Sigmoid colon (tissue), 7 donors: ENCODE data around the gene TFIP11. TPM values are rescaled to one million over a fixed set of nuclear protein-coding genes. Genes with fewer than 3 reads are reported as not detected.

Source experiments
- DNase-seq: peaks from one replicate; pipeline ENCODE4 v3.0.0-alpha.2; 2019
- H3K27ac ChIP-seq, 4 donors: fragments of 200-600 bp; sonication (generic); one replicate each; pipeline ENCODE4 v1.5.1; 2016 to 2019; ENCODE audit warnings: mild to moderate bottlenecking in 1 of 4
- H3K27me3 ChIP-seq, 3 donors: fragments of 200-600 bp; sonication (generic); one replicate each; pipeline ENCODE4 v1.5.1; 2019; ENCODE audit warnings: mild to moderate bottlenecking in 1 of 3
- H3K36me3 ChIP-seq, 4 donors: fragments of 200-600 bp; sonication (generic); one replicate each; pipeline ENCODE4 v1.5.1; 2016 to 2019
- H3K4me1 ChIP-seq, 4 donors: fragments of 200-600 bp; sonication (generic); one replicate each; pipeline ENCODE4 v1.5.1; 2017 to 2019
- H3K4me3 ChIP-seq, 4 donors: fragments of 200-600 bp; sonication (generic); one replicate each; pipeline ENCODE4 v1.5.1; 2017 to 2019; ENCODE audit warnings: mild to moderate bottlenecking in 2 of 4, moderate library complexity in 1 of 4
- H3K9me3 ChIP-seq, 4 donors: fragments of 200-600 bp in 3 of 4; sonication (generic) in 3 of 4; one replicate each; pipeline versions ENCODE4 v1.5.1 to v1.6.1; 2013 to 2019
- EP300 ChIP-seq, 4 donors: sonication (generic); formaldehyde crosslinking; IDR thresholded peaks; one replicate each; pipeline ENCODE4 v1.6.1; 2017; ENCODE audit warnings: antibody characterized with exemption in 4 of 4
- POLR2A ChIP-seq, 2 donors: fragments of 450-650 bp; IDR thresholded peaks; one replicate each; pipeline ENCODE4 v1.6.1; 2016; ENCODE audit warnings: antibody characterized with exemption in 2 of 2, mild to moderate bottlenecking in 2 of 2, moderate library complexity in 2 of 2
- POLR2AphosphoS5 ChIP-seq, 4 donors: sonication (generic); formaldehyde crosslinking; IDR thresholded peaks; one replicate each; pipeline ENCODE4 v1.6.1; 2017; ENCODE audit warnings: antibody characterized with exemption in 4 of 4
- WGBS, 2 donors: extraction: QIAGEN DNeasy Blood & Tissue Kit; methylation state at CpG; one replicate each; pipeline ENCODE4 v1.1.7; 2013; 5-methylcytosine and 5-hydroxymethylcytosine counted together
- intact Hi-C: fragments of 100-400 bp; cut with DNase I; formaldehyde crosslinking; loops from one replicate; pipeline ENCODE4 v1.15.1; 2023
- polyA plus RNA-seq, 3 donors: library from polyadenylated mRNA; stranded (reverse); fragments of 200-250 nt; gene quantifications; one replicate each; pipeline ENCODE4 v1.2.3, GENCODE V29; 2013
- total RNA-seq, 4 donors: library from RNA; depleted of rRNA; stranded (reverse); fragments of >200 nt; gene quantifications; one replicate each; pipeline ENCODE4 v1.1.0, GENCODE V29; 2016
- TF ChIP-seq, protein P1 (sequence below), 4 experiments: fragments of 450-650 bp in 3 of 4; fragments of 200-600 bp in 1 of 4; IDR thresholded peaks; one replicate each; pipeline ENCODE4 v1.5.1; 2016 to 2019; ENCODE audit warnings: antibody characterized with exemption in 4 of 4, mild to moderate bottlenecking in 3 of 4, moderate library complexity in 2 of 4
- donor health status: healthy with polysubstance abuse.
- donor health status: Bipolar disorder and iron deficiency.
- donor health status: healthy.

Gene TFIP11
- total RNA-seq (10 to 100 TPM; 14.0 to 19.1 (median 15.8) TPM), polyA plus RNA-seq (10 to 100 TPM in 2 of 3 donors, 1 to 10 TPM in 1; 8.4 to 18.2 (median 10.2) TPM)

DNA sequence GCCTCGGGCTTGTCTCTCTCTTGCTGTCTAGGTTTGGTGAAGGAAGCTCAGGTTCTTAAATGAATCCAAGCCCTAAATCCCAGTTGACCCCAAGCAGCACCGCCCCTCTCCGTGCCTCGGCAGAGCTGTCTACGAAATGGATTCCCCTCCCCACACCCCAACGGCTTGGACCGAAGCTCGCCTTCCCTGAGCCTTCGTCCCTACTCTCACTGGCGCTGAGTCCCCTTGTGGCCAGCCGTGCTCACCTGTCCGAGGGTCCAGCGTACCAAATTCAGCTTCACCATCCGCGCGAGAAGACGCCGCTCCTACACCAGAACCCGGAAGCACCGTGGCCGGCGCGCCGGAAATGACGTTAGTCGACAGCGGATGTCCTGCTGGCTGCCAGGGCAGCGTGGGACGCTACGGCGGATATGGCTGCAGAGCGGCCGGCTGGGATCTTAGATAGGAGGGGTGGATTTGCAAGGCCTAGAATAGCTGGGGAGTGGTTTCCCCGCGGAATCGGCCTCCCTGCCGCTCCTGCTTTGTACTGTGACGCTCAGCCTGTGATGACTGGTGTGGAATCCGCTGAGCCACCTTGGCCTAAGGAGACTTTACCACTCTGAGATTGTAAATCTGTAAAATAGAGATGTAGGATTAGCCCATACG is at the start of gene TFIP11:
Gene TFIP11 (minus strand): TSS at position 325 of the 645 bp plus-strand sequence. CDS start 2,201 bp downstream, outside the sequence.
- peak; percentile 87 to 96 (median 93) for TF ChIP-seq POLR2AphosphoS5 (IDR thresholded peaks at IDR 0.05)
- TF ChIP-seq POLR2A (IDR thresholded peaks at IDR 0.05), result peak; percentile 46 to 51
- no peak for TF ChIP-seq EP300 (IDR thresholded peaks at IDR 0.05)
- H3K36me3 ChIP-seq, result peaks cover 0 to 30% (median 17%) of the 10 kb centered on the region in 4 donors
- H3K4me3 ChIP-seq, result peak within 1 kb of the TSS; percentile 71 to 87 (median 82)
- no peaks in the 10 kb centered on the region for H3K9me3 ChIP-seq
- DNase-seq, result peak; percentile 96
- WGBS, 2 donors, result 1% methylated on average over 40 of the region's 40 CpGs
- no peaks in the 10 kb centered on the region for H3K27me3 ChIP-seq
- intact Hi-C loops, result loop anchor here (2.0 kb wide), 1 partner anchor 79 kb away; the partner anchor contains the start of gene TPST2
- H3K4me1 ChIP-seq, result peaks cover 0 to 26% (median 24%) of the 10 kb centered on the region in 4 donors
- H3K27ac ChIP-seq, result peak within 1 kb of the TSS; percentile 78 to 83 (median 80)

DNA sequence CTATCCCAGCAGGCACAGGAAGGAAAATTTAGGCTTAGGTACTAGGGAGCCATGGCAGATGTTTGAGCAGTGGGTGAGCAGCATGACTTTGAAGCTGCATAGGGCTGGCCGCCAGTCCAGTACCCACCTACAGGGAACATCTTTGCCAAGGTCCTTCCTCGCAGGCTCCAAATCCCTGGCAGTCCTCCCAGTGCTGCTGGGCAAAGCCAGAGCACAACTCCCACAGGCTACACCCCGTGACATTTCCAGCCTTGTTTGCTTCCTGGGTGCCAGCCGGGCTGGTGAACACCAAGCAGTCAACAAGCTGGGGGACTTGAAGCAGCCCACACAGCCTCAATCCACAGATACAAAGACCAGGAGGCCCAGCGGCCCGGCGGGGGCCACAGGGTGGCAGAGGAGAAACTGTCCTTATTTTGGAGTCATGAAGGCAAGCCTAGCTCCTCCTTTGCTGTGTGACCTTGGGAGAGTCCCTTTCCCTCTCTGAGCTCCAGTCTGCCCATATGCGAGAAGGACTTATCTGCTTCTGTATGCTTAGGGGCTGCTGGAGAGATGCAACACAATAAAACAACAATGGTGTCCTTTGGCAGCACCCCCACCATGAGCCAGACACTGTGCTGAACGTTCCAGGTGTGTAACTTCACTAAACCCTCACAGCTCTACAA is 49.6 kb upstream of the TFIP11 start:
- WGBS, 2 donors, result 84 to 86% methylated on average over 9 of the region's 9 CpGs
- Histone ChIP-seq H3K27ac (no peak overlapping the region), H3K9me3 (no peaks in the 10 kb centered on the region), H3K27me3 (no peaks in the 10 kb centered on the region), H3K36me3 (no peaks in the 10 kb centered on the region), H3K4me1 (no peaks in the 10 kb centered on the region), H3K4me3 (no peak overlapping the region)
- DNase-seq, result no peak
- intact Hi-C loops, result no loop called here
- TF ChIP-seq, protein P1, sequence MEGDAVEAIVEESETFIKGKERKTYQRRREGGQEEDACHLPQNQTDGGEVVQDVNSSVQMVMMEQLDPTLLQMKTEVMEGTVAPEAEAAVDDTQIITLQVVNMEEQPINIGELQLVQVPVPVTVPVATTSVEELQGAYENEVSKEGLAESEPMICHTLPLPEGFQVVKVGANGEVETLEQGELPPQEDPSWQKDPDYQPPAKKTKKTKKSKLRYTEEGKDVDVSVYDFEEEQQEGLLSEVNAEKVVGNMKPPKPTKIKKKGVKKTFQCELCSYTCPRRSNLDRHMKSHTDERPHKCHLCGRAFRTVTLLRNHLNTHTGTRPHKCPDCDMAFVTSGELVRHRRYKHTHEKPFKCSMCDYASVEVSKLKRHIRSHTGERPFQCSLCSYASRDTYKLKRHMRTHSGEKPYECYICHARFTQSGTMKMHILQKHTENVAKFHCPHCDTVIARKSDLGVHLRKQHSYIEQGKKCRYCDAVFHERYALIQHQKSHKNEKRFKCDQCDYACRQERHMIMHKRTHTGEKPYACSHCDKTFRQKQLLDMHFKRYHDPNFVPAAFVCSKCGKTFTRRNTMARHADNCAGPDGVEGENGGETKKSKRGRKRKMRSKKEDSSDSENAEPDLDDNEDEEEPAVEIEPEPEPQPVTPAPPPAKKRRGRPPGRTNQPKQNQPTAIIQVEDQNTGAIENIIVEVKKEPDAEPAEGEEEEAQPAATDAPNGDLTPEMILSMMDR (IDR thresholded peaks at IDR 0.05), result no peak
- TF ChIP-seq POLR2A (IDR thresholded peaks at IDR 0.05) (no peak), EP300 (IDR thresholded peaks at IDR 0.05) (no peak), POLR2AphosphoS5 (IDR thresholded peaks at IDR 0.05) (no peak)

DNA sequence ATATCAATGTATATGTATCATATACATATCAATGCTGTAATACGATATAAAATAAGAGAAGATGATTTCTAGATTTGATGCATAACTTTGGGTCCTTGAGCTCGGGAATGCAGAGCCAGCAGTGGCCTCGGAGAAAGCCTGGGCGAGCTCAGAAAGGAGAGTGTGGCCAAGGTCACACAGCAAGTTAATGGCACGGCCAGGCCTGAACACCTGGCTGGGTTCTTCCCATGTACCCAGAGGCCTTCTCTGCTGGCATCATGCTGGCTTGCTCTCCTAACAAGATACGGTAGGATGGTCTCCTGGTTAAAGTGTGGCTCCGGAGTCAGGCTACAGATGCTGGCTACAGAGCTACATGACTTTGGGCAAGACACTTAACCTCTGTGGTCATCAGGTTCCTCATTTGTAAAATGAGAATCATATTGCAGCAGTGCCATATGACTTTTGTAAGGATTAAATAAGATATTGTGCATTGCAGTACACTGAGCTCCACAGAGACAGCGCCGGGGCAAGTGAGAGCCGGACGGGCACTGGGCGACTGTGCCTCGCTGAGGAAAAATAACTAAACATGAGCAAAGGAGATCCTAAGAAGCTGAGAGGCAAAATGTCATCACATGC is 47.8 kb upstream of the TFIP11 start:
- WGBS, 2 donors, result 94 to 95% methylated on average over 13 of the region's 13 CpGs
- Histone ChIP-seq H3K27me3 (no peaks in the 10 kb centered on the region), H3K4me3 (no peak overlapping the region), H3K9me3 (no peaks in the 10 kb centered on the region), H3K4me1 (no peaks in the 10 kb centered on the region), H3K27ac (no peak overlapping the region), H3K36me3 (no peaks in the 10 kb centered on the region)
- intact Hi-C loops, result no loop called here
- no peak for DNase-seq
- TF ChIP-seq, protein P1 (IDR thresholded peaks at IDR 0.05), result no peak
- TF ChIP-seq EP300 (IDR thresholded peaks at IDR 0.05) (no peak), POLR2AphosphoS5 (IDR thresholded peaks at IDR 0.05) (no peak), POLR2A (IDR thresholded peaks at IDR 0.05) (no peak)

DNA sequence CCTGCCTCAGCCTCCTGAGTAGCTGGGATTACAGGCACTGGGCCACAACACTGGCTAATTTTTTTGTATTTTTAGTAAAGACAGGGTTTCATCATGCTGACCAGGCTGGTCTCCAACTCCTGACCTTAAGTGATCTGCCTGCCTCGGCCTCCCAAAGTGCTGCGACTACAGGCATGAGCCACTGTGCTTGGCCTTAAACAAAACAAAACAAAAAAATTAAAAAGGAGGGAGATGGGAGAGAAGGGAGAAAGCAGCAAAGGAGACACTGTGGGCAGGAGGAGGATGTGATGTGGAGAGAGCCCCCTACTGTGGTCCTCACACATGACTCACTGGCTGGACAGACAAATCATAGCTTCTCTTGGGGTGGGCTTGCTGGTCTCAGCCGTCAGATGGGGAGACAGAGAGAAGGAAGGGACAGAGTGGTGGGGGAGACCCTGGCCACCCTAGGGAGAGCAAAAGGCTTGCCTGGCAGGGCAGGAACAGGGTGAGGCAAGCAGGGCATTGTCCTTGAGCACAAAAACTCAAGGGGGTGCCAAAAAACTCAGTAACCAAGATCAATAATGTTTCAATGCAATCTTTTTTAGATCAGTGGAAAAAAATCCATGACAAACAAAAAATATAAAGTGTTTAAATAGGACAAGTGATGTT is 46.1 kb upstream of the TFIP11 start:
- 92 to 94% methylated on average over 3 of the region's 3 CpGs for WGBS, 2 donors
- no peaks in the 10 kb centered on the region for H3K4me1 ChIP-seq
- no peak for DNase-seq
- no peaks in the 10 kb centered on the region for H3K27me3 ChIP-seq
- H3K4me3 ChIP-seq, result no peak overlapping the region
- intact Hi-C loops, result no loop called here
- no peak for TF ChIP-seq POLR2A (IDR thresholded peaks at IDR 0.05)
- TF ChIP-seq, protein P1 (IDR thresholded peaks at IDR 0.05), result no peak
- TF ChIP-seq EP300 (IDR thresholded peaks at IDR 0.05), result no peak
- TF ChIP-seq POLR2AphosphoS5 (IDR thresholded peaks at IDR 0.05), result no peak
- H3K36me3 ChIP-seq, result no peaks in the 10 kb centered on the region
- no peak overlapping the region for H3K27ac ChIP-seq
- no peaks in the 10 kb centered on the region for H3K9me3 ChIP-seq
